ENCODE results near the gene MINDY4. TPM values are rescaled to one million over a fixed set of nuclear protein-coding genes. Genes with fewer than 3 reads are reported as not detected.

Gene MINDY4
- total and polyA plus RNA-seq, 2 of the 13 experiments (the other 11 are each of a cell fraction or from before 2014, with no cell fraction given) = not detected

- in situ Hi-C loops (cut with HindIII; ENCODE audit: extremely low pct_ligation_motif_present, low pct_unique_long_range_greater_than_20kb) = no loop called here
- no peak for FAIRE-seq
Observed at GRCh38 chr7:30844916-30845315, 73.7 kb downstream of the MINDY4 start.

More at GRCh38 chr7:30844916-30845315, 73.7 kb downstream of the MINDY4 start:
- Histone ChIP-seq H3K9ac (ENCODE audit: insufficient read depth, low read depth, low read length) (no peak overlapping the region), H3K36me3 (replicated peaks in 1 of 2; ENCODE audit: control insufficient read depth in 1 of 2, insufficient read depth in 2 of 2, low read length in 2 of 2) (no peaks in the 10 kb centered on the region), H3K79me2 (ENCODE audit: insufficient read depth, low read length) (no peaks in the 10 kb centered on the region), H3K27ac (ENCODE audit: extremely low read length, insufficient read depth, low read length) (no peak overlapping the region), H4K20me1 (ENCODE audit: insufficient read depth, low read length) (no peaks in the 10 kb centered on the region; the same call in 1 of the 2 replicates), H3K9me3 (ENCODE audit: low read length) (no peaks in the 10 kb centered on the region), H3K4me3 (replicated peaks in 1 of 3; ENCODE audit: insufficient read depth in 1 of 3, low read depth in 2 of 3, low read length in 3 of 3) (no peak overlapping the region), H3K4me2 (ENCODE audit: low read depth, low read length) (no peak overlapping the region), H3K4me1 (ENCODE audit: insufficient read depth, low read length) (no peaks in the 10 kb centered on the region), H2AFZ (ENCODE audit: low read length) (no peak overlapping the region), H3K27me3 (ENCODE audit: control insufficient read depth in 1 of 2, insufficient read depth in 2 of 2, low read length in 2 of 2) (peaks cover 4 to 13% of the 10 kb centered on the region in 2 experiments; a peak in 1 of 5 replicates)
- no peak for TF ChIP-seq THAP9 (CRISPR knock-in tag; IDR thresholded peaks at IDR 0.05; ENCODE audit: borderline replicate concordance)
- TF ChIP-seq ZNF263 (CRISPR knock-in tag; IDR thresholded peaks at IDR 0.05) = no peak
- TF ChIP-seq ZNF609 (CRISPR knock-in tag; IDR thresholded peaks at IDR 0.05; ENCODE audit: borderline replicate concordance) = no peak
- no peak for TF ChIP-seq FOXP1 (IDR thresholded peaks at IDR 0.05)
- no peak for TF ChIP-seq FOXP1 (CRISPR knock-in tag; IDR thresholded peaks at IDR 0.05)
- CTCF ChIA-PET (ENCODE audit: low intra/inter-chr PET ratio, low total read pairs) = no interaction called here
- POLR2A ChIA-PET = no interaction called here
- 20% methylated on average over 3 of the region's 3 CpGs for WGBS (ENCODE audit: low lambda C conversion rate)
- no TSS peak for BruUV-seq (replicated peaks)
- DNase-seq (ENCODE audit: low spot score) (no peak), ATAC-seq (no peak)
- intact Hi-C loops (cut with micrococcal nuclease; ENCODE audit: unreplicated experiment) = no loop called here

All from HepG2 (cell line).